NCI-H82 treated with DMSO at 0.1 percent for 48 hours (cell line): ENCODE results near the gene OR6V1.
"Not testable (repeated sequence)": the region's sequence is repeated elsewhere in the genome, so short reads cannot be mapped to it uniquely, and the experiment has no call there.

ENCODE experiments used
- DNase-seq: peaks from one replicate; lab custom pipeline; 2025; ENCODE audit not compliant: unreplicated experiment; lab: John Stamatoyannopoulos, UW

OR6V1 gene

DNA sequence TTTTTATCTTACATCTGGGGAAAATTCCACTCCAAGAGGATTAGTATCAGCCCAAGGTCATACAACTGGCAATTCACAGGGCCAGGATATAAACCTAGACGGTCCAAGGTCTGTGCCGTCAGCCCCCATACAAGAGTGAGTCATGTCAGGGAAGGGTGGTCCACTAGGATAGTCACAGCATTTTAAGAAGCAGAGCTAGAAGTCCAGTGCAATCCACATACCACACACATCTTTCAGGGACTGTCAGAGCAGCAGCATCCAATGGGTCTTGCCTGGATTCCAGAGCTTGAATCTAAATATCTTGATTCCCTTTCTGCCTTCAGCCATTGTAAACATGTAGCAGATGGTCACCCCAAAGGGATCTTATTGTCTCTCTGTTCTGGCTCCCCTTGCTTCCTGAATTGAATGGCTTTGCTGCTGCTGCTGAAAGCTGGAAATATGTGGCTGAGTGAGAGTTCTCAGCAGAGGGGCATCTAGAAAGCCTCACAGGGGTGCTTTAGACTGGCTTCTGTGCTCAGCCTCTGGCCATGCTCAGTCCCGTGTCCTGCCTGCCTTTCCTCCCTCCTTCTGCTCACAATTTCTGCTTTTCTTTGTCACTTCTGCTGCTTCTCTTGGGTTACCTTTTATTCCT lies 9.9 kb upstream of the OR6V1 start:
- peak; percentile 66 for DNase-seq

GRCh38 chr7:143042790-143043271 lies 9.3 kb upstream of the OR6V1 start:
- peak; percentile 76 for DNase-seq

DNA sequence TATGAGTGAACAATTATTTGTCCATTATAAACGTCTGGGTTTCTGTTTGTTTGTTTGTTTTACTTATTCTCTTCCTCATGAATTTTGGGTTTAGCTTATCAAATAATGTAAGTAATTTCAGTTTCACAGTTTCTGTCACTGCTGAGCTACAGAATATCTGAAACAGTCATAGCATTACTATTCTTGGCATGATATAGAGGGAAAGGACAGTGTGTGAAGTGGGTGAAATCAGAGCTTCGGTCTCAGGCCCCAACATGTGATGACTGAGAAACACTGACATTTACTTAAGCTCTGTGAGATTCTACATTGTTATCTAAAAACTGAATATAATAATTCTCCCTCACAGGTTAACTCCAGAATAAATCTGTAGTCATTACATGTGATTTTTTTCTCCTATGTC lies 8.8 kb upstream of the OR6V1 start:
- no peak for DNase-seq

GRCh38 chr7:143046426-143046851 lies 5.7 kb upstream of the OR6V1 start:
- no peak for DNase-seq

- DNase-seq: no peak
Measured at GRCh38 chr7:143047326-143047725, 4.8 kb upstream of the OR6V1 start.

GRCh38 chr7:143048827-143049226 lies 3.3 kb upstream of the OR6V1 start:
- DNase-seq: no peak

DNA sequence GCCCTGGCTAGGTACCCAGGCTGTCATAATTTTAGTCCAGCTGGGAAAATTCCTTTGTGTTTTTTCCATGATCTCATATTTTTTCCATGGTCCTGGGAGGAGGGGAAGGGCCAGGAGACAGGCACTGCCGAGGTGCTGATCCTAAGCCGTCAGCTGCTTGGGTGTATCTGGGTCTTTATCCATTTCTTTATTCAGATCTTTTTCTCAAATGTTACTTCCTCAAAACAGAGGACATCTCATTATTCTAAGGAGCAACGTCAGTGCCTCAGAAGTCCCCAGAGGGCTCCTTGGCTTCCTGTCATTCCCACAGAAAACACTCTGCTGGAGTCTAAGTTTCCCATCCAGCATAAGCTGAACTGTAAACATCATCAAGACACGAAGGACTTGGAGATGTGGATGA lies 2.8 kb upstream of the OR6V1 start:
- DNase-seq: no peak

DNA sequence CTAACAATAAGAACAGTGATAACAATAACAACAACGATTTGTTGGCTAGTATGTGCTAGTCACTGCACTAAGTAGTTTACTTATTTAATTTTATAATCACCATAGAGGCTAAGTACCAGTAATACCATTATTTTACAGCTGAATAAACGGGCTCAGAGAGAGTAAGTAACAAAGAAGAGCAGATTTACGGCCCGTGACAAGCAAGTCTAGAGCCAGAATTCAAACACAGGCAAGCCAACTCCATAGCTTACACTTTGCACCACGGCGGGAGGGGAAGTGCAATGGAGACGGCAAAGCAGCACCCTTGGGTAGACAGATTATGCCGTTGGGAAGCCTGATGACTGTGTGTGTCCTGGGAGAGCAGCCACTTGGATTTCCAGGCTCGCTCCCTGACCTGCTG lies 1.2 kb upstream of the OR6V1 start:
- DNase-seq: peak; percentile 33

GRCh38 chr7:143054621-143055020 lies 2.5 kb downstream of the OR6V1 start:
- DNase-seq: no peak

- no peak for DNase-seq
Measured at GRCh38 chr7:143055754-143056153, 3.6 kb downstream of the OR6V1 start.

GRCh38 chr7:143063741-143064140 lies 11.6 kb downstream of the OR6V1 start:
- DNase-seq: no peak

DNA sequence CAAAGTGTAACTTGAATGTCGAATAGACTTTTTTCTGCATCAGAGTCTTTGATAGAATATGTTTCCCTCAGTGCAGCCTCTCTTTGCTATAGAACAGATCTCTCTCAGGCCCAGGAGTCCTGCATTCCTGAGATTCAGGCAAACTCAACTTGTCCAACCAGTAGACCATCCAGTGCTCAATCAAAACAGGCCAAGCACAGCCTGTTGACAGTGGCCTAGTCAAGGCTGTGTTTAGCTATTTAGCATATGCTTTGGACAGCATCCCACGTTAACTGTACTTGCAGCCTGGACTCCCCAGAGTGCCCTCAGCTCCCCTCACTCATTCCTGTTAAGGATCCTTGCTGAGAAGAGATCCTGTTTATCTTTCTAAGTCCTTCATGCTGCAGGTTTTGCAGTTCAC lies 16.3 kb downstream of the OR6V1 start:
- DNase-seq: no peak

GRCh38 chr7:143069912-143070500 lies 17.9 kb downstream of the OR6V1 start:
- no peak for DNase-seq

DNA sequence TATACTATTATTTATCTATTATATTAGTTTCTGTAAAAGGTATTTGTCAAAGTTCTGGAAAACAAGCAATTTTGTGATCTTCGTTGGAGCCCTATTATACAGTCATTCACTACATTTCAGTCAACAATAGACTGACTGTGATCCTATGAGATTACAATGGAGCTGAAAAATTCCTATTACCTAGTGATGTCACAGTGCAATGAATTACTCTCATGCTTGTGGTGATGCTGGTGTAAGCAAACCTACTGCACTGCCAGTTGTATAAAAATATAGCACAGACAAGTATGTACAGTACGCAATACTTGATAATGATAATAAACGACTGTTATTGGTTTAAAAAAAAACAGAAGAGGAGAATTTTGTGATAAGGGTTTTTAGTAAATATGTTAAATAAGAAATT lies 21.4 kb downstream of the OR6V1 start:
- DNase-seq: no peak

GRCh38 chr7:143074141-143074540 lies 22.0 kb downstream of the OR6V1 start:
- DNase-seq: no peak

- DNase-seq: no peak
Measured at GRCh38 chr7:143085109-143085508, 33.0 kb downstream of the OR6V1 start.

DNA sequence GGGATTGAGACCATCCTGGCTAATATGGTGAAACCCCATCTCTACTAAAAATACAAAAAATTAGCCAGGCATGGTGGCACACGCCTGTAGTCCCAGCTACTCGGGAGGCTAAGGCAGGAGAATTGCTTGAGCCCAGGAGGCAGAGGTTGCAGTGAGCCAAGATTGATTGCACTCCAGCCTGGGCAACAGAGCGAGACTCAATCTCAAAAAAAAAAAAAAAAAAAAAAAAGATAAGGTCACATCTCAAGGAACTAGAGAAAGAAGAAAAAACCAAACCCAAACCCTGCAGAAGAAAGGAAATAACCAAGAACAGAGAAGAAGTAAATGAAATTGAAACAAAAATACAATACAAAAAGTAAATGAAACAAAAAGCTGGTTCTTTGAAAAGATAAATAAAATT lies 33.5 kb downstream of the OR6V1 start:
- not testable (repeated sequence) for DNase-seq

GRCh38 chr7:143088549-143089231 lies 36.5 kb downstream of the OR6V1 start:
- DNase-seq: not testable (repeated sequence)

DNA sequence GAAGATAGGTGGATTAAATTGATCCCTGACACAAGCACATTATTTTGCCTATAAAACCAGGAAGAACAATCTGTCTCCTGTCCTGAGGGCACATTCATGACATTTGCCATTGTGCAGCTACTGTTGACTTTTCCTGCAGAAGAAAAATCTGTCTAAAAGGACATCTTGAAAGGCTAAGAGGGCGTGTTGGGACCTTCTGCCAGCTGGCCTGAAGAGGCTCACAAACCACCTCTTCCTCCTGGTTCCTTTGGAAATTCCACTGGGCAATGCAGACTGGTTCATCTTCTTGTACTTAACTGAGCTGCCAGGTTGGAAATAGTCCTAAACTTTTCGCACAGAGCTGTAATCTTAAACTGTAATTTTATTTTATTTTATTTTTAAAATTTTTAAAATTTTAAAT lies 44.0 kb downstream of the OR6V1 start:
- DNase-seq: no peak

GRCh38 chr7:143099579-143099978 lies 47.4 kb downstream of the OR6V1 start:
- not testable (repeated sequence) for DNase-seq
